Gastrocnemius medialis (tissue), 4 donors: ENCODE data around the gene SAP30BP. TPM values are rescaled to one million over a fixed set of nuclear protein-coding genes. Genes with fewer than 3 reads are reported as not detected.

Experiments used
- ATAC-seq, 2 donors: fragments of 150-250 bp; one replicate each; pipeline ENCODE4 v1.9.1; 2016
- DNase-seq, 2 donors: peaks; one replicate each; pipeline ENCODE4 v3.0.0-alpha.2; 2019
- H3K27ac ChIP-seq, 4 donors: fragments of 200-600 bp; sonication (generic); 1 replicate in 1 of 4; 2 replicates in 3 of 4; pipeline ENCODE4 v1.5.1; 2016 to 2018; ENCODE audit warnings: mild to moderate bottlenecking in 2 of 4, moderate library complexity in 1 of 4
- H3K27me3 ChIP-seq, 3 donors: fragments of 200-600 bp; sonication (generic) in 2 of 3; 1 replicate in 1 of 3; 2 replicates in 2 of 3; pipeline versions ENCODE4 v1.5.1 to v1.6.0; 2016 to 2019; ENCODE audit warnings: mild to moderate bottlenecking in 1 of 3, moderate library complexity in 1 of 3
- H3K36me3 ChIP-seq, 2 donors: fragments of 200-600 bp; sonication (generic) in 1 of 2; one replicate each; pipeline ENCODE4 v1.5.1; 2017 to 2018
- H3K4me1 ChIP-seq, 2 donors: fragments of 200-600 bp; sonication (generic) in 1 of 2; one replicate each; pipeline ENCODE4 v1.5.1; 2016 to 2017; ENCODE audit warnings: mild to moderate bottlenecking in 2 of 2
- H3K4me3 ChIP-seq, 4 donors: fragments of 200-600 bp; sonication (generic) in 3 of 4; 1 replicate in 1 of 4; 2 replicates in 3 of 4; pipeline ENCODE4 v1.5.1; 2016 to 2019; ENCODE audit warnings: mild to moderate bottlenecking in 2 of 4
- H3K9me3 ChIP-seq, 3 donors: fragments of 200-600 bp; sonication (generic) in 2 of 3; 1 replicate in 1 of 3; 2 replicates in 2 of 3; pipeline ENCODE4 v1.5.1; 2016 to 2019
- POLR2A ChIP-seq, 2 donors: fragments of 450-650 bp; IDR thresholded peaks; one replicate each; pipeline ENCODE4 v1.6.1; 2017; ENCODE audit warnings: antibody characterized with exemption in 2 of 2, mild to moderate bottlenecking in 2 of 2, moderate library complexity in 2 of 2
- in situ Hi-C, 4 donors: fragments of 200-750 bp; cut with MboI; loops; one replicate each; pipeline versions ENCODE4 v1.15.0 to v1.8.0; 2017; ENCODE audit warnings: low sequenced_read_pairs in 4 of 4
- intact Hi-C: fragments of 100-400 bp; cut with DNase I; formaldehyde crosslinking; loops from one replicate; pipeline ENCODE4 v1.15.1; 2023; ENCODE audit warnings: low total_unique reads
- total RNA-seq, 4 donors: library from RNA; depleted of rRNA; stranded (reverse); fragments of >200 nt; gene quantifications; one replicate each; pipeline versions ENCODE4 v1.1.0 to v1.2.3, GENCODE V29; 2016
- TF ChIP-seq, protein P1 (sequence below), 5 experiments: fragments of 450-650 bp in 3 of 5; fragments of 200-600 bp in 2 of 5; sonication (generic) in 2 of 5; IDR thresholded peaks in 4 of 5; conservative IDR thresholded peaks in 1 of 5; 1 replicate in 4 of 5; 2 replicates in 1 of 5; pipeline ENCODE4 v1.5.1; 2016 to 2019; ENCODE audit warnings: antibody characterized with exemption in 5 of 5, mild to moderate bottlenecking in 3 of 5, moderate library complexity in 3 of 5

The SAP30BP gene
- total RNA-seq, 4 donors from 2014 or later, result 42.0 to 64.0 (median 50.1) TPM

DNA sequence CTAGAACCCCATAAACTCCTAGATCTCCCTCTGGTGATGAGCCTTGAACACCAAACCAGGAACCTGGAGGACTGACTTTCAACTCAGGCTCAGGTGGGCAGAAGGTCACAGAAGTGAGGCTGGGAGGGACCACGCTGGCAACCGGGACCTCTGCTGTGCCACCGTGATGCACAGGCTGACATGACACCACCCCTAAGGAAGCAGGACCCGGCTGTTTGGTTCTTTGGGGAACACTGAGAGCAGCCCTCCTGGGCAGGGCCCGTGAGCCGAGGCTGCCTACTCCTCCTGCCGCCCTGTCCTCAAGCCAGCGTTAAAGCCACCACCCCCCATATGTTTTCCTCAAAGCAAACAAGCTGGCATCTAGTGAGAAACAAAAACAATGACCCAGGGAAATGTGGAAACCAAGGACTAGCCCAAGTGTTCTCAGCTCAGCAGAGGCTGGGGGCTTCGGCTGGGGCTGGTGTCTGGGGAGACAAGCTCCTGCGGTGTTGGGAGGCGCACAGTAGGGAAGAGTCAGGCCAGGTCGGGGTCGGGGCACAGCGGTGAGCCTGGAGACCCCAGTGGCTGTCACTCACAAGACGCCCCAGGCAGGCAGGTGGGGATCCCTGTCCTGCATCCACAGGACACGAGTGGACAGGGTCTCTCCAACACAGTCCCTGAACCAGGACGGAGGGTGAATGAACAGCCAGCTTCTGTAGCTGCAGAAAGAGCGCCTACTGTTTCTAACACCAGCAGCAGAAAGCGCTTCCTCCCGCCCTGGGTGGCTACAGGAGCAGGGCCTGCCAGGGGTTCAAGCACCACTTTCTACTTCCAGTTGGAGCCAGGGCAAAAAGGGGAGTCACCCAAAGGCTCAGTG lies 32.2 kb upstream of the SAP30BP start:
- H3K4me3 ChIP-seq, result no peak overlapping the region
- intact Hi-C loops (loop anchor here (10.0 kb wide), 1 partner anchor 60 kb away; no protein-coding TSS in a partner anchor), in situ Hi-C loops (loop anchor here in 1 of 4 donors (10.0 kb wide), 1 partner anchor 110 kb away; no protein-coding TSS in a partner anchor)
- no peaks in the 10 kb centered on the region for H3K27me3 ChIP-seq
- TF ChIP-seq, protein P1, sequence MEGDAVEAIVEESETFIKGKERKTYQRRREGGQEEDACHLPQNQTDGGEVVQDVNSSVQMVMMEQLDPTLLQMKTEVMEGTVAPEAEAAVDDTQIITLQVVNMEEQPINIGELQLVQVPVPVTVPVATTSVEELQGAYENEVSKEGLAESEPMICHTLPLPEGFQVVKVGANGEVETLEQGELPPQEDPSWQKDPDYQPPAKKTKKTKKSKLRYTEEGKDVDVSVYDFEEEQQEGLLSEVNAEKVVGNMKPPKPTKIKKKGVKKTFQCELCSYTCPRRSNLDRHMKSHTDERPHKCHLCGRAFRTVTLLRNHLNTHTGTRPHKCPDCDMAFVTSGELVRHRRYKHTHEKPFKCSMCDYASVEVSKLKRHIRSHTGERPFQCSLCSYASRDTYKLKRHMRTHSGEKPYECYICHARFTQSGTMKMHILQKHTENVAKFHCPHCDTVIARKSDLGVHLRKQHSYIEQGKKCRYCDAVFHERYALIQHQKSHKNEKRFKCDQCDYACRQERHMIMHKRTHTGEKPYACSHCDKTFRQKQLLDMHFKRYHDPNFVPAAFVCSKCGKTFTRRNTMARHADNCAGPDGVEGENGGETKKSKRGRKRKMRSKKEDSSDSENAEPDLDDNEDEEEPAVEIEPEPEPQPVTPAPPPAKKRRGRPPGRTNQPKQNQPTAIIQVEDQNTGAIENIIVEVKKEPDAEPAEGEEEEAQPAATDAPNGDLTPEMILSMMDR (IDR thresholded peaks at IDR 0.05 in 4 of 5, conservative IDR thresholded peaks at IDR 0.05 in 1 of 5), result no peak
- TF ChIP-seq POLR2A (IDR thresholded peaks at IDR 0.05), result no peak
- ATAC-seq (no peak), DNase-seq (no peak)
- H3K27ac ChIP-seq, result no peak overlapping the region
- H3K9me3 ChIP-seq, result no peaks in the 10 kb centered on the region
- H3K4me1 ChIP-seq, result peaks cover 38 to 39% of the 10 kb centered on the region in 2 donors
- no peaks in the 10 kb centered on the region for H3K36me3 ChIP-seq

DNA sequence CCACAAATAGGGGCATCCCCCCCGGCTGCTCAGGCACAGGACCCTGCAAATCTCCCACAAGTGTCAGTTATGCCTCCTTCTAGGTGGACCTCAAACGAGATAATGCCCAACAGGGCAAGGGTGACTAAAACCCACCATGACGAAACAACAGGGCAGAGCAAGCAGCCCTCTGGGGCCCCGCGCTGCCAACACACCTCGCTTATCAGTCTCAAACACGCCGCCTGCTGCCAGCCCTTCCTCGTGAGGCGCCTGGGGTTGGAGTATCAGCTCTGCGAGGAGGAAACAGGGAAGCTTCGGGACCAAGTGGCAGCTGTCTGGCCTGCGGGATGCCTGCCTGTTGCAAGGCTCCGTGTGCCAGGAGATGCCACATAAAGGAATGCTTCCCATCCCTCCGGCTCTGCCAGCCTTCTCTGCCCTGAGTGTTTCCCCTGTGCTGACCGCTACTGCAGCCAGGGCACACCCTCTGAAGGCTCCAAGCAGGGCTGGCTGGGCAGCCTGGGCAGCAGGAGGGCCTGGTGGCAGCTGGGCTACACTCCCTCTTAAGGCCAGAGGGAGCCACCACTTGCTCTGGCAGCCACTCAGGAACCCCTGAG lies 31.4 kb upstream of the SAP30BP start:
- no peaks in the 10 kb centered on the region for H3K9me3 ChIP-seq
- in situ Hi-C loops (loop anchor here in 1 of 4 donors (10.0 kb wide), 1 partner anchor 109 kb away; no protein-coding TSS in a partner anchor), intact Hi-C loops (loop anchor here (10.0 kb wide), 1 partner anchor 59 kb away; no protein-coding TSS in a partner anchor)
- H3K36me3 ChIP-seq, result no peaks in the 10 kb centered on the region
- no peak overlapping the region for H3K4me3 ChIP-seq
- H3K27ac ChIP-seq, result peak overlapping the region; percentile 1 to 67 (median 48)
- H3K4me1 ChIP-seq, result peaks cover 38 to 39% of the 10 kb centered on the region in 2 donors
- ATAC-seq (peak in 1 of 2 donors; percentile 6), DNase-seq (peak; percentile 17 to 56)
- H3K27me3 ChIP-seq, result no peaks in the 10 kb centered on the region
- TF ChIP-seq POLR2A (IDR thresholded peaks at IDR 0.05), result no peak
- TF ChIP-seq, protein P1 (IDR thresholded peaks at IDR 0.05 in 4 of 5, conservative IDR thresholded peaks at IDR 0.05 in 1 of 5), result no peak

DNA sequence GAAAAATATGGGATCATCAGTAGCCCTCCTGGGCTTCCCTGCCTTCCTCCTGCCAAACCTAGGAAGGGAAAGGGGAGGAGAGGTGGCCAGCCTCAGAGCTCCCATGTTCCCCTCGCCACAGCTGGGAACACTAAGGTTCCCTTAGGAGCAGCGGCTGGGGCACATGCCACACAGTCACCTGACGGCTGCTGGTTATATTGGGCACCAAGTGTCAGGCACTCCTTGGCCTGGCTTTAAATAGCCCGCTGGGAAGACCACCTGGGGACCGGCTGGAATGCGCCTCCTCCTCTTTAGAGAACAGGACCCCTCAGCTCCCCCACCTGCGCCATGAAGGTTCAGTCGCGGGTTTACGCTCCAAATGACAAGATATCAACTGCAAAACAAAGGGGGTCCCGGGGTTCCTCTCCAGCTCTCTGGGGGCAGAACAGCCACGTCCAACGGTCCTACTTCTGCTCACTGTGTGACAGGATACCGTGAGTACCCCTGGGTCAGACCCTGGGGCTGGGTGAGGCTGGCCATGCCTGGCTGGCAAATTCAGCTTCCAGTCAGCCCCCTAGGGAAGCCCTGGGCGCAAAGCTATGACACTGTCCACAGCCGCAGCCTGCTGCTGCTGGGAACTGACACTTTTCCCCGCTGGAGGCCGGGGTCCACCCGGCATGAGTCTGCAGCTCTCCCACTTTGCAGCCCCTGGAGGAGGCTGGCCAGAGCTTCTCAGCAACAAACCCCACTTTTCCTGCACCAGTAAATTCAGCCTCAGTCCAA lies 30.6 kb upstream of the SAP30BP start:
- peak overlapping the region in 3 of 4 donors; percentile 36 to 67 (median 60) for H3K27ac ChIP-seq
- H3K4me1 ChIP-seq, result peaks cover 38 to 39% of the 10 kb centered on the region in 2 donors
- no peaks in the 10 kb centered on the region for H3K9me3 ChIP-seq
- intact Hi-C loops, result loop anchor here (10.0 kb wide), 1 partner anchor 58 kb away; no protein-coding TSS in a partner anchor
- no peaks in the 10 kb centered on the region for H3K27me3 ChIP-seq
- in situ Hi-C loops, result loop anchor here in 1 of 4 donors (10.0 kb wide), 1 partner anchor 108 kb away; no protein-coding TSS in a partner anchor
- no peaks in the 10 kb centered on the region for H3K36me3 ChIP-seq
- DNase-seq, result peak; percentile 30 to 39
- TF ChIP-seq POLR2A (IDR thresholded peaks at IDR 0.05), result no peak
- TF ChIP-seq, protein P1 (IDR thresholded peaks at IDR 0.05 in 4 of 5, conservative IDR thresholded peaks at IDR 0.05 in 1 of 5), result no peak
- ATAC-seq, result peak in 1 of 2 donors; percentile 20
- no peak overlapping the region for H3K4me3 ChIP-seq

DNA sequence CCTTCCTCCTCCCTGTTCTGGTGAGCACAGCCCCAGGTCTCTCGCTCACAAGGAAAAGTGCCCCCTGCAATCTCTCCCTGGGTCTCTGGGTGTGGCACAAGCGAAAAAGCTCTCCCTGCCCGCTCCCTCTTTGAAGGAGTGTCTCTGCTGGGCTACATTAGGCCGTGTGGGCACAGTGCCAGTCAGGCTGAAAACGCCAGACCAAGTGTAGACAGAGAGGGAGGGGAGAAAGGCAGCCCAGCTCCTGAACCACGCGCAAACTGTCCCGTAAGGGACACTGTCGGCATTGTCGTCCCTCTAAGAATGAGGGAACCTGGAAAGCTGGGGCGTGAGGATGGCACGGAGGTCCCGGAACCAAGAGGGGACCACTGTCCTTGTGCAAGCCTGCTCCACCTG lies 30.0 kb upstream of the SAP30BP start:
- in situ Hi-C loops, result loop anchor here in 1 of 4 donors (10.0 kb wide), 1 partner anchor 108 kb away; no protein-coding TSS in a partner anchor
- TF ChIP-seq, protein P1 (IDR thresholded peaks at IDR 0.05 in 4 of 5, conservative IDR thresholded peaks at IDR 0.05 in 1 of 5), result no peak
- no peak for TF ChIP-seq POLR2A (IDR thresholded peaks at IDR 0.05)
- no peak overlapping the region for H3K4me3 ChIP-seq
- no peak for DNase-seq
- no peaks in the 10 kb centered on the region for H3K9me3 ChIP-seq
- no peak overlapping the region for H3K27ac ChIP-seq
- no peak for ATAC-seq
- no peaks in the 10 kb centered on the region for H3K36me3 ChIP-seq
- intact Hi-C loops, result loop anchor here (10.0 kb wide), 1 partner anchor 58 kb away; no protein-coding TSS in a partner anchor
- H3K4me1 ChIP-seq, result peaks cover 38 to 39% of the 10 kb centered on the region in 2 donors
- H3K27me3 ChIP-seq, result no peaks in the 10 kb centered on the region
